ENCODE data around the gene RAPSN.
"Not testable (repeated sequence)": the region's sequence is repeated elsewhere in the genome, so short reads cannot be mapped to it uniquely, and the experiment has no call there.

DNA sequence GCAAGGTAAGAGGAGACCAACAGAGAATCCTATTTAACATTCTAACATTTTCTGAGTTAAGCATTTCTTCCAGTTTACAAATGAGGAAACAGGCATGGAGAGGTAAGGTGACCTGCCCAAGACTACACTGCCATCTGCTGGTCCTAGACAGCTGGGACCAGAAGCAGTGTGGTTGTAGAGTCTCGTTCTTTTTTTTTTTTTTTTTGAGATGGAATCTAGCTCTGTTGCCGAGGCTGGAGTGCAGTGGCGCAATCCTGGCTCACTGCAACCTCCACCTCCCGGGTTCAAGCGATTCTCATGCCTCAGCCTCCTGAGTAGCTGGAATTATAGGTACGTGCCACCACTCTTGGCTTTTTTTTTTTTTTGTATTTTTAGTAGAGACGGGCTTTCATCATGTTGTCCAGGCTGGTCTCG lies 5.3 kb upstream of the RAPSN start:
- not testable (repeated sequence) for TF ChIP-seq JUND (IDR thresholded peaks at IDR 0.05; ENCODE audit: low read length); POLR2AphosphoS5 (IDR thresholded peaks at IDR 0.05; ENCODE audit: low read depth, low read length); CHD2 (IDR thresholded peaks at IDR 0.05; ENCODE audit: low read length); EP300 (IDR thresholded peaks at IDR 0.05; ENCODE audit: borderline replicate concordance in 1 of 2, low read depth in 2 of 2, low read length in 2 of 2); CREB1 (IDR thresholded peaks at IDR 0.05); HDAC2 (IDR thresholded peaks at IDR 0.05; ENCODE audit: borderline replicate concordance in 1 of 2, low read depth in 2 of 2, low read length in 2 of 2)
- TF ChIP-seq CTCF (IDR thresholded peaks at IDR 0.05; ENCODE audit: control extremely low read depth in 1 of 3, insufficient read depth in 1 of 3, low read depth in 1 of 3, low read length in 3 of 3): peak; percentile 75 to 82 (median 76)
- TF ChIP-seq, protein P1, sequence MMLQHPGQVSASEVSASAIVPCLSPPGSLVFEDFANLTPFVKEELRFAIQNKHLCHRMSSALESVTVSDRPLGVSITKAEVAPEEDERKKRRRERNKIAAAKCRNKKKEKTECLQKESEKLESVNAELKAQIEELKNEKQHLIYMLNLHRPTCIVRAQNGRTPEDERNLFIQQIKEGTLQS (IDR thresholded peaks at IDR 0.05; ENCODE audit: insufficient read depth, low read depth, low read length): not testable (repeated sequence)
- peak; percentile 79 to 81 for TF ChIP-seq RAD21 (IDR thresholded peaks at IDR 0.05 in 1 of 2, conservative IDR thresholded peaks at IDR 0.05 in 1 of 2; ENCODE audit: low read depth in 2 of 2, low read length in 2 of 2)
